ENCODE data around the gene BRMS1L. TPM values are rescaled to one million over a fixed set of nuclear protein-coding genes. Genes with fewer than 3 reads are reported as not detected.

Gene BRMS1L
- total and polyA plus RNA-seq, 10 donors = 1.9 to 8.0 (median 5.8) TPM

GRCh38 chr14:35814371-35815005 lies 11.7 kb upstream of the BRMS1L start:
- Histone ChIP-seq H3K4me1 (peaks cover 0 to 4% (median 0%) of the 10 kb centered on the region in 6 donors), H3K4me3 (no peak overlapping the region), H3K9me3 (no peaks in the 10 kb centered on the region), H3K27ac (no peak overlapping the region), H3K27me3 (replicated peaks in 1 of 7) (no peaks in the 10 kb centered on the region), H3K36me3 (no peaks in the 10 kb centered on the region)
- no peak for DNase-seq
- WGBS, 5 donors = 32 to 39% (median 35%) methylated on average over 3 of the region's 3 CpGs
- TF ChIP-seq POLR2A (IDR thresholded peaks at IDR 0.05) (no peak), CTCF (IDR thresholded peaks at IDR 0.05 in 8 of 11, conservative IDR thresholded peaks at IDR 0.05 in 3 of 11) (peak in 10 of 11 experiments; percentile 13 to 75 (median 62)), POLR2AphosphoS5 (IDR thresholded peaks at IDR 0.05) (no peak)
- intact Hi-C loops (cut with DNase I; ENCODE audit: low total_unique reads) = no loop called here

- intact Hi-C loops (cut with DNase I; ENCODE audit: low total_unique reads) = no loop called here
- Histone ChIP-seq H3K4me3 (no peak overlapping the region), H3K36me3 (no peaks in the 10 kb centered on the region), H3K4me1 (peaks cover 0 to 4% (median 0%) of the 10 kb centered on the region in 6 donors), H3K27me3 (replicated peaks in 1 of 7) (no peaks in the 10 kb centered on the region), H3K27ac (no peak overlapping the region), H3K9me3 (no peaks in the 10 kb centered on the region)
- WGBS, 5 donors = 73 to 82% (median 77%) methylated on average over 13 of the region's 13 CpGs
- DNase-seq = no peak
- no peak for TF ChIP-seq POLR2A (IDR thresholded peaks at IDR 0.05)
- peak in 6 of 11 experiments; percentile 29 to 47 (median 34) for TF ChIP-seq CTCF (IDR thresholded peaks at IDR 0.05 in 8 of 11, conservative IDR thresholded peaks at IDR 0.05 in 3 of 11)
- TF ChIP-seq POLR2AphosphoS5 (IDR thresholded peaks at IDR 0.05) = no peak
These were observed 7.6 kb upstream of the BRMS1L start for GRCh38 chr14:35818346-35819115.

GRCh38 chr14:35819591-35820540 lies 6.3 kb upstream of the BRMS1L start:
- intact Hi-C loops (cut with DNase I; ENCODE audit: low total_unique reads) = no loop called here
- WGBS, 5 donors = 92 to 97% (median 94%) methylated on average over 32 of the region's 32 CpGs

More at GRCh38 chr14:35819591-35820540, 6.3 kb upstream of the BRMS1L start:
- TF ChIP-seq CTCF (IDR thresholded peaks at IDR 0.05 in 8 of 11, conservative IDR thresholded peaks at IDR 0.05 in 3 of 11) = no peak
- no peak for TF ChIP-seq POLR2AphosphoS5 (IDR thresholded peaks at IDR 0.05)
- no peak for TF ChIP-seq POLR2A (IDR thresholded peaks at IDR 0.05)
- Histone ChIP-seq H3K4me1 (peaks cover 0 to 4% (median 0%) of the 10 kb centered on the region in 6 donors), H3K27ac (no peak overlapping the region), H3K4me3 (no peak overlapping the region), H3K27me3 (replicated peaks in 1 of 7) (no peaks in the 10 kb centered on the region), H3K9me3 (no peaks in the 10 kb centered on the region), H3K36me3 (no peaks in the 10 kb centered on the region)
- no peak for DNase-seq
